GM19328 (cell line): ENCODE data around the gene FAM222A.

Source experiments
- ATAC-seq: cut with Tn5 transposase; IDR thresholded peaks from one replicate; pipeline ENCODE4 v1.9.1; 2021; ENCODE audit warnings: mild to moderate bottlenecking, moderate library complexity; ENCODE audit not compliant: unreplicated experiment

FAM222A gene

DNA sequence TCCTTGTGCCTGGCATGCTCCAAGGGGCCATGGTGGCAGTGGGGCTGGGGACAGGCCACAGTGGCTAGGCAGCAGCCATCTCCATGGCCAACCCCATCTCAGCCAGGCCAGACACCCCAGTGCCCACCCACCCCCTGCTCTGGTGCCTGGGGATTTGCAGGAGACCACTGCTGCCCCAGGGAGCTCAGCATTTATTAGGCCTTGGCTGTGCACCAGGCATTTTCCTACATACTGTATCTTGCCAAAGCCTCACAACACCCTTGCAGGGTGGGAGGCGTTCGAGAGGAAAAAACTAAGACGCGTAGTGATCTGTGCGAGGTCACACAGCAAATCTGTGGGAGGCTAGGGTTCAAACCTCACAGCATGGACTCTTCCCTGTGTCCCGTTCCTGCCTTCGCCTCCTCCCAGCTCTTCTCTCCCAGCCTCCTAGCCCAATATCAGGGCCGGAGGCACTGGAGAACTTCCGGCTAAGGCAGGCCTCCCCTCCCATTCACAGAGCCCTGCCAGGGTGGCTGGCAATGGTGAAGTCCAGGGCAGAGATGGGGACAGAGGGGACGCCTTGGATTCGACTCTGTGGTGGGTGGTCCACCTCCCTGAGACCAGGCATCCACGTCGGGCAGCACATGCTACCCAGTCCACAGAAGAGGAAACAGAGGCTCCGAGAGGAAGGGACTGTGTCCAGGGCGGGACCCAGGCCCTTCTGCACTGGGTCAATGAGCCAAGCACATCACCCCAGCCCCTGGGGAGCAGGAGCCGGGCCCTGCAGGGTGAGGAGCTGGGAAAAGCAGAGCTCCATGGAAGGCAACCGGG, 57.4 kb downstream of the FAM222A start:
- no peak for ATAC-seq

DNA sequence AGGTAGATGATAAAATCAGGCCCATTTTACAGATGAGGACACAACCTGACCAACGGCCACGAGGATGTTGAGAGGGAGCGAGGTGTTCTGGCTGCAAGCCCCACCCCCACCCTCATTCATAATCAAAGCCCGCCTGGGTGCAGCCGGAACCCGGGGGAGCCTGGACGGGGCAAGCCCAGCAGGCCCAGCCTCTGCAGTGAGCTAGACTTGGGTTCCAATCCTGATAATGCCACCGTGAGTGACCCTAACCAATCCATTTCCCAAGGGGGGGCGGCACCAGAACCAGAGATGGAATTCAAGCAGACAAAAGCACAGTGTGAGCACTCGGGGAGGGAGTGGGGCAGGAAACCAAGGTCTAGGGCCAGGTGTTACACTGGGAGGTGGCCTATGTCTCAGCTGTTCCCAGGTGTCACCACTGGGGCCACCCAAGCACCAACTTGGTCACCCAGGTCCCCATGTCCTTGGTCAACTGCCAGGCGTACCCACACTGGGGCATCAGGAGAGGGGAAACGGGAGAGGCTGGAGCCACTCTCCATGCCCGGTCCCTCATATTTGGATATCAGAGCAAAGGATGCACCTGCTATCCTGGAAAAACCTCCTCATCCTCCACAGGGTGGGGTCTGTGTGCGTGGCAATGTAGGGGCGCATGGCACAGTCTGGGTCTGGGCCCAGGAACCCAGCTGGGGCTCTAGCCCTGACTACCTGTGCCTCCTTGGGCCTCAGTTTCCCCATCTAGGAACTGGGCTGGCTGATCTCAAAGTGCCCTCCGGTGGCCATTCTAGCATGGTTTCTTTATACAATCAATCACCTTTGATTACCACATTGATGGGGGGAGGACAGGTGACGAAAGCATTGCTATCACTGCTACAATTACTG, 58.4 kb downstream of the FAM222A start:
- no peak for ATAC-seq

DNA sequence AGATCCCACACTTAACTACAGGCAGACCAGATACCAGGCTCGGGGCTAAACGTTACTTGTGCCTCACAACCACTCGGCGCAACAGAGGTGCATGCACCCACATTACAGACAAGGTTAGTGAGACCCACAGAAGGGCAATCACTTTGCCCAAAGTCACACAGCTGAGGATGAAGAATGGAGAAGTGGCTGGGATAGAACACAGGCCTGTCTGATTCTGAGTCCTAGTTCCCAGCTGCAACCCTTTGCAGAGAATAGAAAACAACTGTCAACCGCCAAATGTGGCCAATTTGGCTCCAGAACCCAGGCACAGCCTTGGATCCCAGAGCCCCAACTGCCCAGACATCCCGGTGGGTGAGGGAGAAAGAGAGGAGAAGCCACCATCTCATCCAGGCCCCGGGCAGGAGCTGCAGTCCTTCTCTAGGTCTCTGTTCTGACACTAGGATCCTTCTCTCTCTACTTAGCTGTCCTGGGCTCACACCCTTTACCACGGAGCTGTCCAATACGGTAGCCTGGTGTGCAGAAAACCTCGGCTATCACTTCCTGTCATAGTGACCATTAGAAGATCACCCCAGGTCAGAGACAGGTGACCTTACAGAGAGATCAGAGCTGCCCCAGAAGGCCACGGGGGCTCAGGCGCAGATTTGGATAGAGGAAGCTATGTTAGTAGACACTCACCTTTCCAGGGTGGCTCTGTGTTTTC, 59.1 kb downstream of the FAM222A start:
- ATAC-seq, result no peak

DNA sequence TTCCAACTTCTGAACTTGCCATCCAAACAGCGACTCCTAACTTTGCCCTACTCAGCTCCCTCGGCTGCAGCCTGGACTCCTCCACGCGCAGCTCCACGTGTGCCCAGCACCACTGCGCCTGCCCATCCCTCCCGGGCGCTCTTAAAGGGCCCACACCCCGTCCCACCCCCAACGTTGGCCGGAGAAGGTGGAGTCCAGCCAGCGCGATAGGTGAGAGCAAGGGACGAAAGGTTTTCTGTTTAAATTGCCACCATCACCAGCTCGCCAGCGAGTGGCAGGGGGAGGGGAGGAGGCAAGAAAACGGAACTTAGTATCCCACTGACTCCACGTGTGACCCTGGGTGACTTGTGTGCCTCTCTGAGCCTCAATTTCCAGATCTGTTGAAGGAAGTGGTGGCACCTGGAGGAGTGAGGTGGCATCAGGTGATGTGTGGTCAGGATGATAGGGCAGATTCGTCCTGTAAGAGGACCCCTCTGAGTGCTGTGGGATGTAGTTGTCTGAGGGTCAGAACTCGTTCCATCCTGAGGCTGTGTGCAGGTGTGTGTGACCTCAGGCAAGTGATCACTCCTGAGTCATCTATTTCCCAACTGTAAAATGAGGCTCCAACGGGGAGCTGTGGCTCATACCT, 59.9 kb downstream of the FAM222A start:
- ATAC-seq, result no peak

DNA sequence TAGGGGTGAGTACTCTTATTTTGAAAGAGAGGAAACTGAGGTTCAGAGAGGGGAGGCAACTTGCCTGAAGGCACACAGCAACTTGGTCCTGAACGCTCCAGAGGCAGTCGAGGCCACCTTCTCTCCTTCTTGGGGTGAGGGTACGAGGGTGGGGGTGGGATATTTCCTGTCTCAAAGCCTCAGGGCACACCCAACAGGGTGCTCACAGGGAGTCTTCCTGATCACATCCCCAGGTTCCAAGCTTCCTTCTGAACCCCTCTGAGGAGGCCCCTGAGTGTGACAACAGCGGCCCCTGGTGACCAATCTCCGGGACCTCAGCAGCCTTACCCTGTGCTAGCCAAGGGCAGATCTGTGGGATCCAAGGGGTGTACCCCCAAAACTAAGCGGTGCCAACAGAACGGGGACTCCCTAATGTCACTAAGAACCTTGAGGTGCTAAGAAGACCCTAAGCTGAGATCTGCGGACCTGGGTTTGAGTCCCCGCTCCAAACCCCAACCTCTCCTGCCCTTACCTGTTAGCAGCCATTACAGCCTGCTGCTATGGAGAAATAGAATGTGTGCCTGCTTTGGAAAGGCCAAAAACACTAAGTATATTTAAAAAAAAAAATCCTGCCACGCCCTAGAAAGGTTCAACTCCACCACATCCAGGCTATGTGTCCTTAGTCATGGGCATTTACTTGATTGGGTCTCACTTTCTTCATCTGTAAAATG, 61.7 kb downstream of the FAM222A start:
- ATAC-seq, result no peak

DNA sequence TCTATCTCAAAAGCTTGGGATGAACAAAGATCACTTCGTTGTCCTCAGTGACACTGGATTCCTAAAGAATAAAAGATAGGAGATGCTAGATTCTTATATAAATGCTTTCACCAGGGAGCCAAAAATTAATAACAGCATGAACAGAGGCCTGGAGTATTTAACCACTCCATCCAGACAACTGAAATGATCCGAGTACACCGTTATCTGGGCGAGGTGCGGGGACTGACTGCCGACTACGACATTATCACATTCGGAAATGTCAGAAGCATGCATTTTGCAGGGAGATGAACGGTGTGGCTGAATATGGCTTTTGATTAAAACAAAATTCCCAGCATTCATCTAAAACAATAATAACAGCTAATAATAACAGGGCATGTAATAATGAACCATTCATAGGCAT, 63.0 kb downstream of the FAM222A start:
- ATAC-seq, result no peak

DNA sequence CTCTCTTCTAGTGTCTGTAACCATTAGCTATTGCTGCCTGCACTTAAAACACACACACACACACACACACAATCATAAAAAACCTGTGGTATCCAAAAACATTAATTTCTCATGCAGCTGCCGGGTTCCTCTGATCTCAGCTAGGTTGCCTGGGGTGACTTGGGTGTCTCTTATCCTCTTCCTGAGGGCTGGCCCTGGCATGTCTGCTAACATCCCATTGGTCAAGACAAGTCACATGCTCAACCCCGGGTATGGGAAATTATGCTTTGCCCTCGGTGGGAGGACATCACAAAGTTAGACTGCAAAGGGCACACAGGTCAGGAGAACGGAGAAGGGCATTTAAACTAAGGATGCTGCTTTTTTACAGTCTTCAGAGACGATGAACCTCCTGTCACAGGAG, 63.9 kb downstream of the FAM222A start:
- no peak for ATAC-seq

DNA sequence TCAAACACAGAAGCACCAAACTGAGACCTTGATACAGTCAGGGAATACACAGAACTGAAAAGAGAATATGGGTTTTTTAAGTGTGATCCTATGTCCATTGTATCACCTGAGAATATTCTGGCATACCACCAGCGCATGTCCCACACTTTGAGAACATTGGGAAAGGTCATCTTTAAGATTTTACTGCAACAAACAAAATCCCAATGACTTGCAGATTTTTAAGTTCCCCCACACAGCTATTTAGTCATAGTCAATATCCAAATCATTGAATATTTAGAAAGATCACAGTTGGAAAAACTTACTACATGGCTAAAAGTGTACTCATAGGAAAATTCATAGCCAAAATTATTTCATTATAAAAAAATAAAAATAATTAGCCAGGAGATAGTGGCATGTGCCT, 65.1 kb downstream of the FAM222A start:
- ATAC-seq, result no peak

DNA sequence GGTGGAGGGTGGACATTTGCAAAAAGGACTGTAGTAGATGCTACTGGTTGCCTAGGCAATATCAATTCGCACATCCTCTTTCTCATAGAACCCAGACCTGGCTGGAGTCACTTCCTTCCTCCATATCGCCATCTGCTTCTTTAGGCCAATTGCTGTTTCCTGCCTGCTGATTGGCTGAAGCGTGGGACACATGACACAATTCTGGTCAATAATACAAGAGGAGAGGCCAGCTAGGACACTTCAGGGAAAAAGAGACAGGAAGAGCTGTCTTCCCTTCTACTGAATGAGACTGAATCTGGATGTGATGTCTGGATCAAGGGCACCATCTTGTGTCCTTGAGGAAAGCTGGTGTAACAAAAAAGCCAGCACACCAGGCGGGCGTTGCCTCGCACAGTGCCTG, 65.8 kb downstream of the FAM222A start:
- ATAC-seq, result no peak

DNA sequence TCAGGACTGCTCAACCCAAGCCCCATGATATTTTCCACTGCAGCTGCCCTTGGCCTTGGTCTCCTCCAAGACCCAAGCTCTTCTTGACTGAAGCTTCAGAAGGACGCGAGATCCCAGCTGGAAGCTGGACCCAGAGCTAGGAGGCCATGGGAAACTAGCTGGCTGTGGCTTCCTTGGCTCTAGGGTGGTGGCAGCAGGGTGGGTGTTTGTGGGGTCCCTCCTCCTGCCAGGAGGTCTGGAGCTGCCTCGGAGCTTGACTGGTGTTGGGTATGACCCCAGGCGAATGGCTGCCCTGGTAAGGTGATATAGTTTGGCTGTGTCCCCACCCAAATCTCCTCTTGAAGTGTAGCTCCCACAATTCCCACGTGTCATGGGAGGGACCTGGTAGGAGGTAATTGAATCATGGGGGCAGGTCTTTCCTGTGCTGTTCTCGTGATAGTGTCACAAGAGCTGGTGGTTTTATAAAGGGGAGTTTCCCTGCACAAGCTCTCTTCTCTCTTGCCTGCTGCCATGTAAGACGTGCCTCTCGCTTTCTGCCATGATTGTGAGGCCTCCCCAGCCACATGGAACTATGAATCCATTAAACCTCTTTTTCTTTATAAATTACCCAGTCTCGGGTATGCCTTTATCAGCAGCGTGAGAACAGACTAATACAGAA, 68.2 kb downstream of the FAM222A start:
- ATAC-seq, result no peak

DNA sequence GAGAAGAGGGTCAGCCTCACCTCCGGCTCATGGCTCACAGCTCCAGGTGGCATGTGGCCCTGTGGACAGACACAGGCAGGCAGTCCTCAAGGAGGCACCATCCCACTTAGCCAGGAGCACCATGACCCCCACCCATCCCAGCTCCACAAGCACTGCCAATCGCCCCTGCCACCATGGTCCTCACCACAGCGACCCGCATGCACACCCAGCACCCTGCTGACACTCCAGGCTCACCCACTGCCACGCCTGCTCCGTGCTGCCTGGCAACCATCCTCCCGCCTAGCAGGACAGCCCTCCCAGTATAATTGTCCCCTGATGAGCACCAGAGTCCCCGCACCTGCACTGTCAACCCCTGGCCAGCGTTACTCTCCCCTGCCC, 68.7 kb downstream of the FAM222A start:
- ATAC-seq, result no peak

DNA sequence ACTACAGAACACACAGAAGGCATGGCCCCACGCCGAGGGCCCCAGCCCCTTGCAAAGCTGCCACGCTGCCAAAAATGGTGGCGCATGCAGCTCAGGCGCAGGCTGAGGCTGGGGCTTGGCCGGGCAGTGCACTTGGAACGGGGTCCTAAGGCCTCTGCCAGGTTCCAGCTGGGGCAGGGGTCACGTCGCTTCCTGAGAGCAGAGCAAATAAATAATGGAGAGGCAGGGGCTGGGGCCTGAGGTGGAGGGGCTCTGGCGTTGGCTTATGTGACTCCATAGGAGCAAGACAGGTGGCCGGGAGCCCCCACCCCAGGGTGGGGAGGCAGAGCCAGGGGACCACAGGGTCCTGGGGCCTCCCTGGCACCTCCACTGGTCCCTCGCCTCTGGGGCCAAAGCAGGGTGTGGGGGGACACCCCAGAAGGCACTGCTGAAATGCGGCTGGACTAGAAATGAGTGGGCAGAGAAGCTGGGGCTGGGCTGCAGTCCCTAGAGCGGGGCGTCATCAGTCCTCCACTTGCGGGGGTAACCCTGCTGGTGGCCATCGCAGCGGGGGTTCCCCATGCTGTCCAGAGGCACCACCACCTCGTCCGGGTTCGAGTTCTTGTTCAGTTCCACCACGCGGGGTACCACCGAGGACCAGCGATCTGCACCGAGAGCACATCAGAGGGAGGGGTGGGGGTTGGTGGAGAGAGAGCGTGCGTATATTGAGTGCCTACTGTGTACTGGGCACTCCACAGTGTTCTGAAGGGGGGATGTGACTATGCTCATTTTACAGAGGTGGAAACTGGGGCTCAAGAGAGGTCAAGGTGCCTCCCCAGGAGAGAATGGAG, 69.7 kb downstream of the FAM222A start:
- no peak for ATAC-seq

DNA sequence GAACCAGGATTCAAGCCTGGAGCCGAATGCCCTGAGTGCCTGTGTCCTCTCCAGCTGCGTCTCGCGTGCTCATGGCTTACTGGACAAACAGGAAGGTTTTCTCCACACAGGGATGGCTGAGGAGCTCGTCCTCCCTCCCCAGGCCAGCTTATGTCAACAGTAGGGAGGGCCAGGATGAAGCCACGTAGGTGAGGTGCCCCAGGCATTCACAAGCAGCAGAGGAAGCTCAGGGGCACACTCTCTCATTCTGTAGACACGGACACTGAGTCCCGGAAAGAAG, 70.3 kb downstream of the FAM222A start:
- ATAC-seq, result no peak

DNA sequence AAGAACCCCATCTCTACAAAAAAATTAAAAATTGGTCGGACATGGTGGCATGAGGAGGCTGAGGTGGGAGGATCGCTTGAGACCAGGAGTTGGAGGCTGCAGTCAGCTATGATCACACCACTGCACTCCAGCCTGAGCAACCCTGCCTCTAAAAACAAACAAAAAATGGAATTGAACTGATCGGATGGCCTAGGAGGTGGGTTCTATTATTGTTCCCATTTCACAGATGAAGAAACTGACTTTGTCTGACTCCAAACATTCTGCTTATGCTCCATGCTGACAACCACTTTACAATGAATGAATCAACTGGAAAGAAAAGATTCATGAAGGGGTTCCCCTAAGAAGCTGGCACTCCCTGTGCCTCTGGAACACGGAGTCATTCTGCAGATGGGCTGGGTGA, 72.2 kb downstream of the FAM222A start:
- ATAC-seq, result no peak

DNA sequence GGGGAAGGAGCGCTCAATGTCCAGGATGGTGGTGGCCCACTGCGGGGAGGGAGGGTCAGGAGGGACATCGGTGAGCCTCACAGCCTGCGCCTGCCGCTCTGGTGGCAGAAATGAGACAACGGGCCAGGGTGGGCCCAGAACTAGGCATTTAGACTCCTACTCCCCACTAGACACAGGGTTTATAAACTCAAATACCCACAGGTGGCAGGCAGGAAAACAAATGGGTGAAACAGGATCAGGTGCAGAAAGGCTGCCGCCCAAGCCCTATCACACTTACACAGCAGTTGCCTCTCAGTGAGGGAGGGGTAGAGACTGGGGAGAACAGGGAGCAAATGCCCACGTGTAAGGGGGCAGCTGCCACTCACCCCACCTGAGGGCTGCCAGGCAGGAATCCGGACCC, 73.2 kb downstream of the FAM222A start:
- ATAC-seq, result no peak

DNA sequence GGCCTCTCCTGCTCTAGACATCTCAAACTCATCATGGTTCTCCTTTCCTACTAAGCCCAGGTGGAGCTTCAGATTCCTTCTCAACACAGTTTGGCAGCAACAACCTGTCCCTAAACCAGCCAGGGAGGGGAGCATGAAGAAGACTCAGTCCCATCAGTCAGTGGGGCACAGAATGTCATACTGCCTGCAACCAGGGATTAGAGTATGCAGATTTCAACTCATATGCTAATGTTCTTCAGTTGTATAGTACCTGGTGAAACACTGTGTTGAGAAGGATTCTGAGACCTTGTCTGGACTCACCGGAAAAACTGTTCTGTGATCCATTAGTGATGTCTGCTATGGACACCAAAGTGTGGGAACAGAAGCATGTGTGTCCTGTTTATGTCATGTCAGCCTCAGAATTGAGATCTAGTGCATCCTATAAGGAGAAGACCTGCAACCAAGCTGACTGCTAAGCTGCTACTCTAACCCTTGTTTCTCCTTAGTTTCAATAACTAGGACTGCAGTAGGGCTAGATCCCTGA, 76.0 kb downstream of the FAM222A start:
- no peak for ATAC-seq

DNA sequence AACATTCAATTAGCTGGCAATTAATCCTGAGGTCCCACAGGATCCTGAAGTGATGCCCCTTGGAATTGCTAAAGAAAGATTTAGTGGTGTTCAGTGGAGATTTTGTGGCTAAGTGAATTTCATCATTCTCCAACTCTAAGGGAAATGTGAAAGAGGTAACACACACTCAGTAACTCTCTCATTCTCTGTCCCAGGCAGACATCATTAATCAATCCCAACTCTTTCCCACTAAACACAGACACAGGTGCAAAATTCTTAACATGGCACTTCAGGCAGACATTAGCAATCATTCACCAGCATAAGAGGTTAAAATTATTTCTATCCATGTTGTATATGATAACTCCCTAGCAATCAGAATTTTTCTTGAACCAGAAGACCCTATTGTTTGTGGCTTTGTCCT, 79.4 kb downstream of the FAM222A start:
- ATAC-seq, result no peak

DNA sequence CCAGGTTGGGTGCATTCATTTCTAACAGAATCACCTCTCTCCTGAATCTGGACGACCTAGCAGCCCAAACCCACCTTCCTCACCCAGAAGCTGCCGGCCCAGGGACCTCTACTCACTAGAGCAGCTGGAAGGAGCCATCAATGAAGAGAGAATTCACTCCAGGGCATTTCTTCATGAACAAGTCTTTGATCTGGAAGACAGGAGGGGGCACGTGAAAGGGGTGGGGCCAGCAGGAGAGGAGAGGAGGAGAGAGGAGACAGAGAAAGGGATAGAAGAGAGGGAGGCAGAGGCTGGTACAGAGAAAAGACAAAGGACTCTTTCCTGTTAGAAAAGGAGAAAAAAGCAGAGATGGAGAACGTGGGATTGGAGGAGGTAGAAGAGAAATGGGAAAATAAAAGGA, 79.8 kb downstream of the FAM222A start:
- no peak for ATAC-seq

DNA sequence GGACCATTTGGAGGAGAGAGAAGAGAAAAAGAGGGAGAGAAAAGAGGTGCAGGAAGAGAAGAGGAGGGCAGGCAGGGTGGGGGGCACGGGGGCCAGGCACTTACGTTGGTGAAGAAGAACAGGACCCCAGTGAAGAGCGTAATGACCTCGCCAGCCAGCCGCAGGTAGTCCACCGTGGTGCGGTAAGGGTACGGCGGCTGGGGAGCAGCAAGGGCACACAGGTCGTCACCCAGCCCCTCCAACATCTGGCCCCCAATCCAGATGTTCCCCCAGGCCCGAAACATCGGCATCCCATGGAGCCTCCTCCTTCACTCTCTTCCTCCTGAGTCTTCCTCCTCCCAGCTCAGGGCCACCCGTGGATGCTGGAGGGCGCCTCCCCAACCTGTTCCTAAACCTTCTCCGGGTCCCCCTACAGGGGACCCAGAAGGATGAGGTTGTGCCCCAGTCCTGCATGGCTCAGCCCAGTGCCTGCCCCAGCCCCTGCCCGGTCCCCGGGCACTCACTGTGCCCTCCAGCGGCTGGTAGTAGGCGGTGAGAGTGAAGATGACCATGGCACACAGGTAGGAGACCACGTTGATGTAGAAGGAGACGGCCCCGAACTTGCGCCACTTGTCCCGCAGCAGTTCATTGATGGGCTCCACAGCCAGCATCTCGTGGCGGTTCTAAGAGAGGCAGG, 80.3 kb downstream of the FAM222A start:
- no peak for ATAC-seq
